IPS-15b (cell line): ENCODE results near the gene CNTD1.

Experiments used
- H3K27me3 ChIP-seq: one replicate; pipeline ENCODE4 v1.6.1; 2013; ENCODE audit warnings: low read length; ENCODE audit not compliant: control insufficient read depth, insufficient read depth
- H3K36me3 ChIP-seq: one replicate; pipeline ENCODE4 v1.6.1; 2013; ENCODE audit warnings: low read length; ENCODE audit not compliant: control insufficient read depth, insufficient read depth
- H3K4me1 ChIP-seq: one replicate; pipeline ENCODE4 v1.6.1; 2013; ENCODE audit warnings: mild to moderate bottlenecking, low read length; ENCODE audit not compliant: control insufficient read depth, insufficient read depth
- H3K4me3 ChIP-seq: one replicate; pipeline ENCODE4 v1.5.1; 2013; ENCODE audit warnings: low read depth, low read length
- H3K9ac ChIP-seq: one replicate; pipeline ENCODE4 v1.6.1; 2013; ENCODE audit warnings: low read depth, mild to moderate bottlenecking, low read length
- H3K9me3 ChIP-seq: one replicate; pipeline ENCODE4 v1.6.1; 2013; ENCODE audit warnings: mild to moderate bottlenecking, low read length; ENCODE audit not compliant: control insufficient read depth, insufficient read depth

The CNTD1 gene

DNA sequence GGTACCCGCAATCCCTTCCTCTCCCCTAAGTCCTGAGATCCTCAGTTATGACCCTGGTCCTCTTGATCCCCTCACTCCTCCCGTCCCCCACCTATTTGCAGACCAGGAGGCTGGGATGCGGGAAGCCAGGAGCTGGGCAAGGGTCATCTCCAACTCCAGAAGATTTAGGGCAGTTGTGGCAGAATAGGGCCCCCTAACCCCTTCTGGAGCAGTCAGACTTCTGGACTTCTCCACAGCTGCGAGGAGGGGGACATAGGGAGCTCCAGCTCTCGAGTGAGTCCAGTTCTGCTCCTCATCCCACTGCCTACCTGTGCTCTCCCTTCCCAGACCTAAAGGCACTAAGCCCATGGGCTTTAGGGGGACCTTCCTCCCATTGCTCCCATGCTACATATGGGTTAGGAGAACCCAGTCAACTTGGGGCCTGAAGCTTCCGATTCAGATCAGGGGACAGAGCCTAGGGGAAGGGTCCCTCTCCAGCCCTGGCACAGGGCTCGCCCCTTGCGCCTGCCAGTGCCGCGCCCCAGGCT is 17.0 kb upstream of the CNTD1 start:
- Histone ChIP-seq H3K4me3 (peak overlapping the region; percentile 56), H3K9ac (no peak overlapping the region), H3K27me3 (peaks cover 33% of the 10 kb centered on the region)

DNA sequence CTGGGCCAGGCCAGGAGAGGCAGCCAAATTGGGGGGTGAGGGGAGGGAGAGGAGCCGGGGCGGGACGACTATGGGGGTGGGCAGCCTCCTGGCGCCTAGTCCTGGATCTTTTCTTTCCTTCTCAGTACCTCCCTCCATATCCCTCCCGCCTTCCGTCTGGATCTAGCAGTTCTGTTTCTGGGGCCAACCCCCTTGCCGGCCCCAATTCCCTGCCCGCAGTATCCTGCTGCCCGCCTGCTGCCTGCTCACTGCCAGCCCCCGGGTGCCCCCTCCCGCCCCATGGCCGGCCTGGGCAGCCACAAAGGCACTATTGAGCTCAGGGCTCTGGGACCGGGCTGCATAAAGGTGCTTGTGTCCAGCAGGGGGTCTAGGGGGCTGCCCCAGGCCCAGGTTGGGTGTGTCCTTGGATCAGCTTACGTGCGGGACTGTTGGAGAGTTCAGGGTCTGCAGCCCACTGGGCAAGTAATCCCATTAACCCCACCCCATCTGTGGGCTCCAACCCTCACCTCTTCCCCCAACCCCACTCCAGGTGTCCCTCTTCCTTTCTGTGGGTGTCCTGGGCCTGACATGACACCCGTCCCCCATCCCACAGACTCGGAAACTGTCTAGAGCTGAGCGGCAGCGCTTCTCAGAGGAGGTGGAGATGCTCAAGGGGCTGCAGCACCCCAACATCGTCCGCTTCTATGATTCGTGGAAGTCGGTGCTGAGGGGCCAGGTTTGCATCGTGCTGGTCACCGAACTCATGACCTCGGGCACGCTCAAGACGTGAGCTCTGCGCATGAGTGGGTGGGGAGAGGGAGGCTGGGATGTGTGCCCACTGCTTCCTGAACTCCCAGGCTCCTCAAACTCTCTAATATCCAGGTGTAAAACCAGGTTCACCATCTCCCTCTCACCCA is 16.2 kb upstream of the CNTD1 start:
- Histone ChIP-seq H3K4me3 (no peak overlapping the region), H3K27me3 (peaks cover 33% of the 10 kb centered on the region), H3K36me3 (peaks cover 12% of the 10 kb centered on the region), H3K9me3 (no peaks in the 10 kb centered on the region), H3K4me1 (peaks cover 9% of the 10 kb centered on the region), H3K9ac (no peak overlapping the region)

More for the DNA sequence above, 17.0 kb upstream of the CNTD1 start:
- H3K4me1 ChIP-seq = peaks cover 9% of the 10 kb centered on the region
- no peaks in the 10 kb centered on the region for H3K9me3 ChIP-seq
- peaks cover 12% of the 10 kb centered on the region for H3K36me3 ChIP-seq

DNA sequence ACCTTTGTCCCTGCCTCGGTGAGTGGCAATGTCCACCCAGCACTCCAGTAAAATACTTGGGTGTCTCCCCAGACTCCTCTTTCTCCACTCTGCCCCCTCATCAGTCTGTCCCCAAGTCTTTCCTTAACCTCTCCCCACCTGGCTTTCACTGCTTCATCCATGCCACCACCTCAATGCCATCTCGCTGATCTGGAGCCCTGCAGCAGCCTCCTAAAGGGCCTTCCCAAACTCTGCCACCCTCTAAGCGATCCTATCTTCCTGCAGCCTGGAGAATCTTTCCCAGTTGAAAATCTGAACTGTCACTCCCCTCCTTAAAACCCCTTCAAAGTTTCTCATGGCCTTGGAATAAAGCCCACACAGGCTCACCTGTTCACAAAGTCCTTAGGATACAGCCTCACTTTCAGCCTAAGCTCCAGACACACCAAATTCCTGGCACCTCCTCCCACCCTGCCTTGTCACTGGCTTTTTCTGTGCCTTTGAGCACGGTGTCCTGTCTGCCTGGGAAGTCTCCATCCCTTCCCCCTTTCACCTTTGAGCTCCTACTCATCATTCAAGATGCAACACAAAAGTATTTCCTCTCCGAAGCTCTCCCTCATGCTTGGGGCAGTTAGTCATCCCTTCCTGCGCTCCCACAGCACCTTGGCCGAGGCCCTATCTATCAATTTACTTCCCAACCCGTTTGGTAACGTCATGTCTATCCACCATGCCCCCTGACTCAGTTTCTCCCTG is 15.4 kb upstream of the CNTD1 start:
- Histone ChIP-seq H3K4me3 (peak overlapping the region; percentile 8), H3K27me3 (peaks cover 33% of the 10 kb centered on the region), H3K36me3 (peaks cover 10% of the 10 kb centered on the region), H3K4me1 (peaks cover 9% of the 10 kb centered on the region), H3K9ac (no peak overlapping the region), H3K9me3 (no peaks in the 10 kb centered on the region)

DNA sequence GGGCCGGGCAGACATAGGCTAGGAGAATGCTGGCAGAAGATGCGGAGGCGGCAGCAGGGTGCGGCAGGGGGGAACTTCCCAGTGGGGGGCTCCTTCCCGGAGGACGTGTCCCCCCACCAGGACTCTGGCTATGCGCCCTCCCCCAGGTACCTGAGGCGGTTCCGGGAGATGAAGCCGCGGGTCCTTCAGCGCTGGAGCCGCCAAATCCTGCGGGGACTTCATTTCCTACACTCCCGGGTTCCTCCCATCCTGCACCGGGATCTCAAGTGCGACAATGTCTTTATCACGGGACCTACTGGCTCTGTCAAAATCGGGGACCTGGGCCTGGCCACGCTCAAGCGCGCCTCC is 14.9 kb upstream of the CNTD1 start:
- Histone ChIP-seq H3K36me3 (peaks cover 5% of the 10 kb centered on the region), H3K4me3 (peak overlapping the region; percentile 8), H3K27me3 (peaks cover 33% of the 10 kb centered on the region), H3K9ac (no peak overlapping the region), H3K9me3 (no peaks in the 10 kb centered on the region), H3K4me1 (peaks cover 9% of the 10 kb centered on the region)

DNA sequence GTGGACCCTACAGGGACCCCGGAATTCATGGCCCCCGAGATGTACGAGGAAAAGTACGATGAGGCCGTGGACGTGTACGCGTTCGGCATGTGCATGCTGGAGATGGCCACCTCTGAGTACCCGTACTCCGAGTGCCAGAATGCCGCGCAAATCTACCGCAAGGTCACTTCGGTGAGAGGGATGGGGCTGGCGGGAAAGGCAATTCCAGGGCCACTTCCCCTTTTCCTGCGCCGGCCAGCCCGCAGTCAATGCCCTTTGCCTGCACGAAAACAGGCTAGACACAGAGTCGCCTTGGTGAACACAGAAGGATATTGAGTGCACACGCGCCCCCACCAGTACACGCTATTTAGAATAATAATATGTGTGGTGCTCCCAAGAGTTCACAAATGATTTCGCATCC is 14.3 kb upstream of the CNTD1 start:
- peaks cover 9% of the 10 kb centered on the region for H3K4me1 ChIP-seq
- H3K9me3 ChIP-seq = no peaks in the 10 kb centered on the region
- H3K9ac ChIP-seq = no peak overlapping the region
- no peaks in the 10 kb centered on the region for H3K36me3 ChIP-seq
- peaks cover 33% of the 10 kb centered on the region for H3K27me3 ChIP-seq
- H3K4me3 ChIP-seq = no peak overlapping the region

DNA sequence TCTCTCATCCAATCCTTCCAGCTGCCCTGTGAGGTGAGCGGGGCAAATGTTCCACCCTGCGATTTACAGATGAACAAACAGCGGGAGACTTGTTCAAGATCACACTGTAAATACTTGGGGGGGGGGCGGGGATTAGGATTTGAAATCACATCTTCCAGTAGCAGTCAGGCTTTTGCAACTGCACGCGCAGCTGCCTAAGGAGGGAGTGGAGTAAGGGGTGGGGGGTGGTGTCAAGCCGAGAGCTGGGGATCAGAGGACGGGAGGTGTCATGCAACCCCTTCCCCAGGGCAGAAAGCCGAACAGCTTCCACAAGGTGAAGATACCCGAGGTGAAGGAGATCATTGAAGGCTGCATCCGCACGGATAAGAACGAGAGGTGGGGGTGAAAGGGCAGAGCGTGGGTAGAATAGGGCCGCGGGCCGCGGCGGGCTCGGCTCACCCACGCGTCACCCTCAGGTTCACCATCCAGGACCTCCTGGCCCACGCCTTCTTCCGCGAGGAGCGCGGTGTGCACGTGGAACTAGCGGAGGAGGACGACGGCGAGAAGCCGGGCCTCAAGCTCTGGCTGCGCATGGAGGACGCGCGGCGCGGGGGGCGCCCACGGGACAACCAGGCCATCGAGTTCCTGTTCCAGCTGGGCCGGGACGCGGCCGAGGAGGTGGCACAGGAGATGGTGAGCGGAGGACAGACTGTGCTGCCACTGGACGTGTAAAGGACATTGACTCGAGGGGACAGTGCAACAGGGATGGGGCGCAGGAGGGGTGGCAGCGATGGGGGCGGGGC is 13.7 kb upstream of the CNTD1 start:
- Histone ChIP-seq H3K9ac (no peak overlapping the region), H3K4me3 (no peak overlapping the region), H3K4me1 (peaks cover 9% of the 10 kb centered on the region), H3K9me3 (no peaks in the 10 kb centered on the region), H3K27me3 (peaks cover 33% of the 10 kb centered on the region), H3K36me3 (no peaks in the 10 kb centered on the region)

DNA sequence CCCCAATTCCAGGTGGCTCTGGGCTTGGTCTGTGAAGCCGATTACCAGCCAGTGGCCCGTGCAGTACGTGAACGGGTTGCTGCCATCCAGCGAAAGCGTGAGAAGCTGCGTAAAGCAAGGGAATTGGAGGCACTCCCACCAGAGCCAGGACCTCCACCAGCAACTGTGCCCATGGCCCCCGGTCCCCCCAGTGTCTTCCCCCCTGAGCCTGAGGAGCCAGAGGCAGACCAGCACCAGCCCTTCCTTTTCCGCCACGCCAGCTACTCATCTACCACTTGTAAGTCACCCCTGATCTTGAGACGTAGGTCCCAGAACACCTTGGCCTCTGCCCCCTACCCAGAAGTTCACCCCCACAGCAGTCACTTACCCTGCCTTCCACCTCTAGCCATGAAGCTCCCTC is 11.4 kb upstream of the CNTD1 start:
- Histone ChIP-seq H3K4me1 (peaks cover 6% of the 10 kb centered on the region), H3K9me3 (no peaks in the 10 kb centered on the region), H3K4me3 (no peak overlapping the region), H3K9ac (no peak overlapping the region), H3K36me3 (no peaks in the 10 kb centered on the region), H3K27me3 (peaks cover 21% of the 10 kb centered on the region)

DNA sequence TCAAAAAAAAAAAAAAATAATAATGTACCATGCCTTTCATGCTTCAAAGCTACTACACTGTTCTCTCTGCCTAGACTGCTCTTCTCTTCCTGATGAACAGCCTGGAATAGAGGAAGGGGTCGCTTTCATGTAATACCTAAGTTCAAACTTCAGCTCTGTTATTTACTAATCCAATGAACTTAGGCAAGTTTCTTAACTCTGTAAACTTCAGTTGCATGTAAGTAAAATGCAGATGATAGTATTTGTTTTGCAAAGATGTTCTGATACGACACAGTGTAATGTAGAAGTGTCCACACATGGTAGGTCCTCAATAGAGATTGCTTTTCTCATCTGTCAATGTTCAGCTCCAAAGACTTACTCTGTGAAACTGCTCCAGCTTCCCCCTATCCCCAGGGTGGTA is 6.7 kb upstream of the CNTD1 start:
- Histone ChIP-seq H3K27me3 (no peaks in the 10 kb centered on the region), H3K4me1 (no peaks in the 10 kb centered on the region), H3K36me3 (peaks cover 3% of the 10 kb centered on the region), H3K9ac (no peak overlapping the region), H3K9me3 (no peaks in the 10 kb centered on the region), H3K4me3 (no peak overlapping the region)

DNA sequence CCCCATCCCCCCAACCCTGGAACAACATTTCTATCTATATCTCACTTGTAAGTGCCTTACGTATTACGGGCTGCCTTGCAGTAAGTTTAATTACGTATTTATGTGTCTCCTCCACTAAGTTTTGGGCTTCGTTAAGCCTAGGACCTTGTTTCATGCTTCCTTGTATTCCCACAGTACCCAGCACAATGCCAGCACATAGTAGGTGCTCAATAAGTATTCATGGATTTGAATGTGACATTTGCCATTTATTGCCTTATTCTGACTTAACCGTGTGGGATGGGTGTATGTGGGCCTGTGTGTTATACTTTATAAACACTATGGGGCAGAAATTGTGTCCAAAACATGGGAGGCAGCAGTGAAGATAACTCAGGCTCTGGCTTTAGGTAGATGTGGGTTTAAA is 6.1 kb upstream of the CNTD1 start:
- Histone ChIP-seq H3K4me1 (no peaks in the 10 kb centered on the region), H3K27me3 (no peaks in the 10 kb centered on the region), H3K9ac (no peak overlapping the region), H3K36me3 (peaks cover 8% of the 10 kb centered on the region), H3K9me3 (no peaks in the 10 kb centered on the region), H3K4me3 (no peak overlapping the region)

DNA sequence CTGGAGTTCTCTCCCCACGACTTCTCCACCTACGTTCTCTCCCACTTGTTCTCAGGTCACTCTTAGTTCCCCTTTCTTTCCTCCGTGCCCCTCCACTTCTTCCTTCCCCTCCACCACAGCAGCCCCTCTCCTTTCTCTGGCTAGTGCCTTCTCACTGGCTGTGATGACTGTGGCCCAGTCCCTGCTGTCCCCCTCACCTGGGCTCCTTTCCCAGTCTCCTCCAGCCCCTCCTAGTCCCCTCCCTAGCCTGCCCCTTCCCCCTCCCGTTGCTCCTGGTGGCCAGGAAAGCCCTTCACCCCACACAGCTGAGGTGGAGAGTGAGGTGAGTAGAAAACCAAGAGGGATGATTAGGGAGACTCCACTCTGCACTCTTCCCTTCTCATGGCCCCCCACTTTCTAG is 3.6 kb upstream of the CNTD1 start:
- H3K4me3 ChIP-seq = no peak overlapping the region
- H3K27me3 ChIP-seq = peaks cover 7% of the 10 kb centered on the region
- no peaks in the 10 kb centered on the region for H3K4me1 ChIP-seq
- peaks cover 10% of the 10 kb centered on the region for H3K36me3 ChIP-seq
- H3K9me3 ChIP-seq = no peaks in the 10 kb centered on the region
- no peak overlapping the region for H3K9ac ChIP-seq

DNA sequence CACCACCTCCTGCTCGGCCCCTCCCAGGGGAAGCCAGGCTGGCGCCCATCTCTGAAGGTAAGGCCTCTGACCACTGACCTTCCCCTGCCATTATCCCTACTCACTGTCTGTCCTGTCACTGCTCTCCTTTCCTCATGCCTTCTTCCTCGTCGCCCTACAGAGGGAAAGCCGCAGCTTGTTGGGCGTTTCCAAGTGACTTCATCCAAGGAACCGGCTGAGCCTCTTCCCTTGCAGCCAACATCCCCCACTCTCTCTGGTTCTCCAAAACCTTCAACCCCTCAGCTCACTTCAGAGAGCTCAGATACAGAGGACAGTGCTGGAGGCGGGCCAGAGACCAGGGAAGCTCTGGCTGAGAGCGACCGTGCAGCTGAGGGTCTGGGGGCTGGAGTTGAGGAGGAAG is 3.2 kb upstream of the CNTD1 start:
- Histone ChIP-seq H3K4me3 (no peak overlapping the region), H3K36me3 (peaks cover 10% of the 10 kb centered on the region), H3K27me3 (peaks cover 11% of the 10 kb centered on the region), H3K4me1 (no peaks in the 10 kb centered on the region), H3K9ac (no peak overlapping the region), H3K9me3 (no peaks in the 10 kb centered on the region)
